ENCODE measurements around the gene SYNDIG1. TPM values are rescaled to one million over a fixed set of nuclear protein-coding genes. Genes with fewer than 3 reads are reported as not detected.

The SYNDIG1 gene
- total RNA-seq, 4 donors from 2014 or later, result 0.20 to 1.3 (median 0.66) TPM; not detected in 1

- ATAC-seq (no peak), DNase-seq (no peak)
- Histone ChIP-seq H3K27ac (no peak overlapping the region), H3K9me3 (no peaks in the 10 kb centered on the region), H3K36me3 (no peaks in the 10 kb centered on the region), H3K4me1 (peaks cover 0 to 6% of the 10 kb centered on the region in 2 donors), H3K27me3 (peaks cover 0 to 8% (median 4%) of the 10 kb centered on the region in 3 donors), H3K4me3 (no peak overlapping the region)
- in situ Hi-C loops (cut with MboI; ENCODE audit: low sequenced_read_pairs in 4 of 4) (loop anchor here in 1 of 4 donors (25.0 kb wide), 1 partner anchor 100 kb away; no protein-coding TSS in a partner anchor), intact Hi-C loops (cut with DNase I; ENCODE audit: low total_unique reads) (no loop called here)
- no peak for TF ChIP-seq POLR2A (IDR thresholded peaks at IDR 0.05)
- no peak for TF ChIP-seq CTCF (IDR thresholded peaks at IDR 0.05 in 4 of 5, conservative IDR thresholded peaks at IDR 0.05 in 1 of 5)
These were observed 192.9 kb downstream of the SYNDIG1 start for GRCh38 chr20:24662322-24662721.

- intact Hi-C loops (cut with DNase I; ENCODE audit: low total_unique reads), result no loop called here
These were observed 193.4 kb downstream of the SYNDIG1 start for GRCh38 chr20:24662752-24663365.

GRCh38 chr20:24663496-24663895, 194.1 kb downstream of the SYNDIG1 start:
- no peak for DNase-seq
- in situ Hi-C loops (cut with MboI; ENCODE audit: low sequenced_read_pairs in 4 of 4) (loop anchor here in 1 of 4 donors (25.0 kb wide), 1 partner anchor 101 kb away; no protein-coding TSS in a partner anchor), intact Hi-C loops (cut with DNase I; ENCODE audit: low total_unique reads) (no loop called here)
- Histone ChIP-seq H3K27me3 (peaks cover 0 to 6% (median 2%) of the 10 kb centered on the region in 3 donors), H3K4me1 (peaks cover 0 to 6% of the 10 kb centered on the region in 2 donors), H3K9me3 (no peaks in the 10 kb centered on the region), H3K4me3 (no peak overlapping the region), H3K27ac (no peak overlapping the region), H3K36me3 (no peaks in the 10 kb centered on the region)
- no peak for ATAC-seq
- no peak for TF ChIP-seq CTCF (IDR thresholded peaks at IDR 0.05 in 4 of 5, conservative IDR thresholded peaks at IDR 0.05 in 1 of 5)
- no peak for TF ChIP-seq POLR2A (IDR thresholded peaks at IDR 0.05)

More at GRCh38 chr20:24662752-24663365, 193.4 kb downstream of the SYNDIG1 start:
- DNase-seq (no peak), ATAC-seq (no peak)
- Histone ChIP-seq H3K27ac (no peak overlapping the region), H3K4me1 (peaks cover 0 to 6% of the 10 kb centered on the region in 2 donors), H3K36me3 (no peaks in the 10 kb centered on the region), H3K27me3 (peaks cover 0 to 7% (median 4%) of the 10 kb centered on the region in 3 donors), H3K4me3 (no peak overlapping the region), H3K9me3 (no peaks in the 10 kb centered on the region)
- in situ Hi-C loops (cut with MboI; ENCODE audit: low sequenced_read_pairs in 4 of 4), result loop anchor here in 1 of 4 donors (25.0 kb wide), 1 partner anchor 101 kb away; no protein-coding TSS in a partner anchor
- TF ChIP-seq POLR2A (IDR thresholded peaks at IDR 0.05), result no peak
- no peak for TF ChIP-seq CTCF (IDR thresholded peaks at IDR 0.05 in 4 of 5, conservative IDR thresholded peaks at IDR 0.05 in 1 of 5)

GRCh38 chr20:24664266-24664986, 195.0 kb downstream of the SYNDIG1 start:
- ATAC-seq, result no peak
- in situ Hi-C loops (cut with MboI; ENCODE audit: low sequenced_read_pairs in 4 of 4) (loop anchor here in 1 of 4 donors (25.0 kb wide), 1 partner anchor 102 kb away; no protein-coding TSS in a partner anchor), intact Hi-C loops (cut with DNase I; ENCODE audit: low total_unique reads) (no loop called here)
- H3K27ac ChIP-seq, result no peak overlapping the region
- peaks cover 0 to 6% (median 0%) of the 10 kb centered on the region in 3 donors for H3K27me3 ChIP-seq
- H3K4me1 ChIP-seq, result peaks cover 0 to 6% of the 10 kb centered on the region in 2 donors
- H3K36me3 ChIP-seq, result no peaks in the 10 kb centered on the region
- TF ChIP-seq POLR2A (IDR thresholded peaks at IDR 0.05) (no peak), CTCF (IDR thresholded peaks at IDR 0.05 in 4 of 5, conservative IDR thresholded peaks at IDR 0.05 in 1 of 5) (no peak)
- DNase-seq, result no peak
- H3K4me3 ChIP-seq, result no peak overlapping the region
- no peaks in the 10 kb centered on the region for H3K9me3 ChIP-seq

Data from gastrocnemius medialis (tissue), 4 donors.